Common myeloid progenitor, CD34-positive (primary cell): ENCODE results near the gene CCDC158.

ENCODE experiments used
- CTCF ChIA-PET: fragments of 350-600 bp; sonication (Branson Sonifier 250); formaldehyde crosslinking; loops from one replicate; lab custom pipeline; 2021; ENCODE audit warnings: antibody characterized with exemption; lab: Charles Lee
- POLR2A ChIA-PET: fragments of 350-600 bp; sonication (Branson Sonifier 250); formaldehyde crosslinking; loops from one replicate; lab custom pipeline; 2021; ENCODE audit warnings: antibody characterized with exemption; lab: Charles Lee
- DNase-seq, 3 donors: peaks; one replicate each; pipeline versions ENCODE4 v3.0.0 to v3.0.0-alpha.2; 2013
- H3K27ac ChIP-seq, 2 experiments: 1 replicate in 1 of 2; 2 replicates in 1 of 2; pipeline ENCODE4 v1.7.0; 2013; ENCODE audit warnings: inconsistent platforms in 2 of 2, low read length in 2 of 2, mild to moderate bottlenecking in 2 of 2, low read depth in 1 of 2, moderate library complexity in 1 of 2; ENCODE audit not compliant: severe bottlenecking in 2 of 2, insufficient read depth in 1 of 2, poor library complexity in 1 of 2
- H3K27me3 ChIP-seq, 5 experiments: replicated peaks in 2 of 5; 1 replicate in 3 of 5; 2 replicates in 2 of 5; pipeline versions ENCODE4 v1.6.1 to v1.7.0; 2013; ENCODE audit warnings: low read length in 4 of 5, mild to moderate bottlenecking in 2 of 5, moderate library complexity in 2 of 5, inconsistent platforms in 1 of 5; ENCODE audit not compliant: insufficient read depth in 5 of 5, control insufficient read depth in 4 of 5
- H3K36me3 ChIP-seq, 4 experiments: 1 replicate in 2 of 4; 2 replicates in 2 of 4; pipeline versions ENCODE4 v1.6.1 to v1.7.0; 2013; ENCODE audit warnings: low read length in 3 of 4, control low read depth in 1 of 4, mild to moderate bottlenecking in 1 of 4; ENCODE audit not compliant: control insufficient read depth in 4 of 4, insufficient read depth in 4 of 4
- H3K4me1 ChIP-seq, 4 experiments: 1 replicate in 3 of 4; 2 replicates in 1 of 4; pipeline versions ENCODE4 v1.6.1 to v1.7.1; 2013; ENCODE audit warnings: low read length in 3 of 4, mild to moderate bottlenecking in 3 of 4, control low read depth in 1 of 4, inconsistent platforms in 1 of 4, moderate library complexity in 1 of 4; ENCODE audit not compliant: control insufficient read depth in 4 of 4, insufficient read depth in 4 of 4; ENCODE audit errors: control extremely low read depth in 1 of 4
- H3K4me3 ChIP-seq, 7 experiments: 1 replicate in 4 of 7; 2 replicates in 3 of 7; pipeline versions ENCODE4 v1.5.1 to v1.7.0; 2013; ENCODE audit warnings: mild to moderate bottlenecking in 7 of 7, low read length in 6 of 7, moderate library complexity in 6 of 7, inconsistent platforms in 2 of 7, low read depth in 2 of 7, control low read depth in 1 of 7; ENCODE audit not compliant: insufficient read depth in 4 of 7, control insufficient read depth in 1 of 7; ENCODE audit errors: extremely low read depth in 1 of 7
- H3K9me3 ChIP-seq, 5 experiments: 1 replicate in 4 of 5; 2 replicates in 1 of 5; pipeline versions ENCODE4 v1.6.1 to v1.7.1; 2013; ENCODE audit warnings: low read length in 4 of 5, mild to moderate bottlenecking in 2 of 5, inconsistent platforms in 1 of 5, low read depth in 1 of 5, moderate library complexity in 1 of 5; ENCODE audit not compliant: control insufficient read depth in 4 of 5, insufficient read depth in 2 of 5; ENCODE audit errors: control extremely low read depth in 1 of 5
- WGBS: methylation state at CpG from one replicate; pipeline ENCODE4 v1.1.5; 2013; ENCODE audit not compliant: insufficient coverage; 5-methylcytosine and 5-hydroxymethylcytosine counted together

The CCDC158 gene

GRCh38 chr4:76316131-76316530 is 104.8 kb downstream of the CCDC158 start:
- POLR2A ChIA-PET, result no interaction called here
- no peak overlapping the region for H3K4me3 ChIP-seq
- CTCF ChIA-PET, result interaction anchor here (1.0 kb wide), 1 partner anchor 9 kb away, joined by 3 read pairs; no protein-coding TSS in a partner anchor
- no peaks in the 10 kb centered on the region for H3K4me1 ChIP-seq
- peaks cover 0 to 10% (median 3%) of the 10 kb centered on the region in 5 experiments for H3K9me3 ChIP-seq
- 100% methylated on average over 1 of the region's 1 CpG for WGBS
- no peaks in the 10 kb centered on the region for H3K27me3 ChIP-seq
- no peak for DNase-seq
- H3K36me3 ChIP-seq, result no peaks in the 10 kb centered on the region
- no peak overlapping the region for H3K27ac ChIP-seq

- DNase-seq, result no peak
- ChIA-PET POLR2A (no interaction called here), CTCF (interaction anchor here (0.6 to 0.9 kb wide), 2 partner anchors 29 to 126 kb away, joined by 3 to 4 read pairs; no protein-coding TSS in a partner anchor)
- Histone ChIP-seq H3K27ac (no peak overlapping the region), H3K36me3 (no peaks in the 10 kb centered on the region), H3K4me1 (no peaks in the 10 kb centered on the region), H3K4me3 (no peak overlapping the region), H3K27me3 (no peaks in the 10 kb centered on the region), H3K9me3 (peaks cover 0 to 10% (median 3%) of the 10 kb centered on the region in 5 experiments)
- WGBS, result 100% methylated on average over 6 of the region's 7 CpGs
Measured at GRCh38 chr4:76315267-76315918, 105.5 kb downstream of the CCDC158 start.

- H3K27me3 ChIP-seq, result no peaks in the 10 kb centered on the region
- ChIA-PET CTCF (interaction anchor here (0.8 kb wide), 1 partner anchor 52 kb away, joined by 3 read pairs; no protein-coding TSS in a partner anchor), POLR2A (no interaction called here)
Measured at GRCh38 chr4:76313547-76313946, 107.4 kb downstream of the CCDC158 start.

GRCh38 chr4:76312457-76312856 is 108.5 kb downstream of the CCDC158 start:
- Histone ChIP-seq H3K27me3 (no peaks in the 10 kb centered on the region), H3K27ac (no peak overlapping the region), H3K4me3 (no peak overlapping the region), H3K9me3 (peaks cover 0 to 9% (median 3%) of the 10 kb centered on the region in 5 experiments), H3K4me1 (peaks cover 0 to 5% (median 1%) of the 10 kb centered on the region in 4 experiments), H3K36me3 (peaks cover 3 to 11% (median 7%) of the 10 kb centered on the region in 4 experiments)
- CTCF ChIA-PET, result interaction anchor here (1.0 to 2.0 kb wide), 2 partner anchors 21 to 32 kb away, joined by 3 to 6 read pairs; no protein-coding TSS in a partner anchor
- WGBS, result no CpG with 5 or more reads among the region's 1 CpG
- DNase-seq, result no peak
- POLR2A ChIA-PET, result no interaction called here

More at GRCh38 chr4:76313547-76313946, 107.4 kb downstream of the CCDC158 start:
- H3K27ac ChIP-seq, result no peak overlapping the region
- H3K4me1 ChIP-seq, result no peaks in the 10 kb centered on the region
- peaks cover 0 to 10% (median 3%) of the 10 kb centered on the region in 5 experiments for H3K9me3 ChIP-seq
- WGBS, result no CpG with 5 or more reads among the region's 2 CpGs
- DNase-seq, result no peak
- no peak overlapping the region for H3K4me3 ChIP-seq
- H3K36me3 ChIP-seq, result peaks cover 3 to 11% (median 7%) of the 10 kb centered on the region in 4 experiments

GRCh38 chr4:76311896-76312331 is 109.0 kb downstream of the CCDC158 start:
- H3K27ac ChIP-seq, result no peak overlapping the region
- CTCF ChIA-PET, result interaction anchor here (2.0 kb wide), 1 partner anchor 31 kb away, joined by 6 read pairs; no protein-coding TSS in a partner anchor
- no peaks in the 10 kb centered on the region for H3K27me3 ChIP-seq
- H3K4me3 ChIP-seq, result no peak overlapping the region
- H3K9me3 ChIP-seq, result peaks cover 0 to 5% (median 0%) of the 10 kb centered on the region in 5 experiments
- no peak for DNase-seq
- H3K36me3 ChIP-seq, result peaks cover 3 to 11% (median 7%) of the 10 kb centered on the region in 4 experiments
- POLR2A ChIA-PET, result no interaction called here
- peaks cover 0 to 10% (median 5%) of the 10 kb centered on the region in 4 experiments for H3K4me1 ChIP-seq
- WGBS, result 86% methylated on average over 1 of the region's 1 CpG

GRCh38 chr4:76310683-76311082 is 110.3 kb downstream of the CCDC158 start:
- Histone ChIP-seq H3K9me3 (no peaks in the 10 kb centered on the region), H3K27ac (no peak overlapping the region), H3K4me3 (no peak overlapping the region), H3K27me3 (no peaks in the 10 kb centered on the region), H3K4me1 (peaks cover under 1 to 14% (median 9%) of the 10 kb centered on the region in 4 experiments), H3K36me3 (peaks cover 3 to 11% (median 7%) of the 10 kb centered on the region in 4 experiments)
- ChIA-PET CTCF (no interaction called here), POLR2A (no interaction called here)
- WGBS, result 100% methylated on average over 2 of the region's 4 CpGs
- no peak for DNase-seq
